Measurements from ENCODE around the gene CAPS2.
"Not testable (repeated sequence)": the region's sequence is repeated elsewhere in the genome, so short reads cannot be mapped to it uniquely, and the experiment has no call there.

CAPS2 gene

GRCh38 chr12:75349946-75350345 is 19.8 kb upstream of the CAPS2 start:
- TF ChIP-seq CTCF (IDR thresholded peaks at IDR 0.05; ENCODE audit: insufficient read depth, low read length, poor library complexity, severe bottlenecking) = no peak
- TF ChIP-seq EZH2phosphoT487 (conservative IDR thresholded peaks at IDR 0.05; ENCODE audit: low read length) = no peak
- H3F3A ChIP-seq (ENCODE audit: insufficient read depth) = no peaks in the 10 kb centered on the region
- no peaks in the 10 kb centered on the region for H3K9me2 ChIP-seq (replicated peaks; ENCODE audit: insufficient read depth, low read length)
- H3K9me3 ChIP-seq (ENCODE audit: insufficient read depth, low read length) = no peaks in the 10 kb centered on the region
- no peaks in the 10 kb centered on the region for H3K79me2 ChIP-seq (ENCODE audit: insufficient read depth, low read length)
- no peak overlapping the region for H3K4me3 ChIP-seq (ENCODE audit: insufficient read depth, low read length, poor library complexity, severe bottlenecking)
- H2AFZ ChIP-seq (ENCODE audit: low read depth, low read length, severe bottlenecking) = no peak overlapping the region
- H3K4me2 ChIP-seq (ENCODE audit: low read depth, low read length, poor library complexity, severe bottlenecking) = no peak overlapping the region
- no peak overlapping the region for H3K9ac ChIP-seq (ENCODE audit: low read length)
- H3K27me3 ChIP-seq (ENCODE audit: low read length) = no peaks in the 10 kb centered on the region
- no peaks in the 10 kb centered on the region for H4K20me1 ChIP-seq (ENCODE audit: low read depth, low read length)
- no peaks in the 10 kb centered on the region for H3K36me3 ChIP-seq (ENCODE audit: low read length)
- H3K27ac ChIP-seq (ENCODE audit: low read depth, low read length) = no peak overlapping the region

DNA sequence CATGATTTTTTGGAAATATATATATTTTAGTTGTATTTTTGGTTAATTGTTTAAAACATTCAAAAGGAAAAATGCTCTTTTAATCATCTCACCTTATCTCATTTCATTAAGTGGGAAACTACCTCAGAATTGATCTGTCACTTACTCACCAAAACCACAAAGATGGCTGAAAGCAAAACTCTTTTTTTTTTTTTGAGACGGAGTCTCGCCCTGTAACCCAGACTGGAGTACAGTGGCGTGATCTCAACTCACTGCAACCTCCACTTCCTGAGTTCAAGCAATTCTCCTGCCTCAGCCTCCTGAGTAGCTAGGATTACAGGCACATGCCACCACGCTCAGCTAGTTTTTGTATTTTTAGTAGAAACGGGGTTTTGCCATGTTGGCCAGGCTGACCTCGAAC is 16.1 kb upstream of the CAPS2 start:
- H3K4me3 ChIP-seq (ENCODE audit: insufficient read depth, low read length, poor library complexity, severe bottlenecking); H3F3A ChIP-seq (ENCODE audit: insufficient read depth); H3K9ac ChIP-seq (ENCODE audit: low read length); H3K27me3 ChIP-seq (ENCODE audit: low read length); H3K9me2 ChIP-seq (replicated peaks; ENCODE audit: insufficient read depth, low read length); H2AFZ ChIP-seq (ENCODE audit: low read depth, low read length, severe bottlenecking); H3K27ac ChIP-seq (ENCODE audit: low read depth, low read length); H4K20me1 ChIP-seq (ENCODE audit: low read depth, low read length); H3K79me2 ChIP-seq (ENCODE audit: insufficient read depth, low read length); H3K4me2 ChIP-seq (ENCODE audit: low read depth, low read length, poor library complexity, severe bottlenecking); H3K9me3 ChIP-seq (ENCODE audit: insufficient read depth, low read length); H3K36me3 ChIP-seq (ENCODE audit: low read length): not testable (repeated sequence)

GRCh38 chr12:75345531-75345930 is 15.4 kb upstream of the CAPS2 start:
- Histone ChIP-seq H3K4me3 (ENCODE audit: insufficient read depth, low read length, poor library complexity, severe bottlenecking) (no peak overlapping the region), H2AFZ (ENCODE audit: low read depth, low read length, severe bottlenecking) (no peak overlapping the region), H3K9me3 (ENCODE audit: insufficient read depth, low read length) (no peaks in the 10 kb centered on the region), H3K9me2 (replicated peaks; ENCODE audit: insufficient read depth, low read length) (no peaks in the 10 kb centered on the region), H3K9ac (ENCODE audit: low read length) (no peak overlapping the region), H3K27me3 (ENCODE audit: low read length) (no peaks in the 10 kb centered on the region), H4K20me1 (ENCODE audit: low read depth, low read length) (no peaks in the 10 kb centered on the region), H3K4me2 (ENCODE audit: low read depth, low read length, poor library complexity, severe bottlenecking) (no peak overlapping the region), H3K36me3 (ENCODE audit: low read length) (no peaks in the 10 kb centered on the region), H3F3A (ENCODE audit: insufficient read depth) (no peaks in the 10 kb centered on the region), H3K27ac (ENCODE audit: low read depth, low read length) (no peak overlapping the region), H3K79me2 (ENCODE audit: insufficient read depth, low read length) (no peaks in the 10 kb centered on the region)
- TF ChIP-seq EZH2phosphoT487 (conservative IDR thresholded peaks at IDR 0.05; ENCODE audit: low read length) (no peak), CTCF (IDR thresholded peaks at IDR 0.05; ENCODE audit: insufficient read depth, low read length, poor library complexity, severe bottlenecking) (no peak)

- Histone ChIP-seq H3K4me3 (ENCODE audit: insufficient read depth, low read length, poor library complexity, severe bottlenecking) (no peak overlapping the region), H3K9me2 (replicated peaks; ENCODE audit: insufficient read depth, low read length) (no peaks in the 10 kb centered on the region), H3K4me2 (ENCODE audit: low read depth, low read length, poor library complexity, severe bottlenecking) (no peak overlapping the region), H2AFZ (ENCODE audit: low read depth, low read length, severe bottlenecking) (no peak overlapping the region), H3K27me3 (ENCODE audit: low read length) (no peaks in the 10 kb centered on the region), H3K9ac (ENCODE audit: low read length) (no peak overlapping the region), H3K27ac (ENCODE audit: low read depth, low read length) (no peak overlapping the region), H3K9me3 (ENCODE audit: insufficient read depth, low read length) (no peaks in the 10 kb centered on the region), H4K20me1 (ENCODE audit: low read depth, low read length) (no peaks in the 10 kb centered on the region), H3K79me2 (ENCODE audit: insufficient read depth, low read length) (no peaks in the 10 kb centered on the region), H3F3A (ENCODE audit: insufficient read depth) (no peaks in the 10 kb centered on the region), H3K36me3 (ENCODE audit: low read length) (no peaks in the 10 kb centered on the region; the same call in 1 of the 2 replicates)
- TF ChIP-seq EZH2phosphoT487 (conservative IDR thresholded peaks at IDR 0.05; ENCODE audit: low read length) (no peak), CTCF (IDR thresholded peaks at IDR 0.05; ENCODE audit: insufficient read depth, low read length, poor library complexity, severe bottlenecking) (no peak)
Measured at GRCh38 chr12:75341873-75342272, 11.7 kb upstream of the CAPS2 start.
